ENCODE results near the gene GLB1L3. TPM values are rescaled to one million over a fixed set of nuclear protein-coding genes. Genes with fewer than 3 reads are reported as not detected.

GLB1L3 gene
- total and polyA plus RNA-seq, 2 of the 4 experiments (the other 2 are of a cell fraction) = not detected

GRCh38 chr11:134349109-134349801 is 73.1 kb downstream of the GLB1L3 start:
- TF ChIP-seq POLR2A (IDR thresholded peaks at IDR 0.05; ENCODE audit: low read depth, low read length) = no peak
- TF ChIP-seq MAFK (IDR thresholded peaks at IDR 0.05; ENCODE audit: low read depth, low read length) = no peak
- TF ChIP-seq MXI1 (IDR thresholded peaks at IDR 0.05; ENCODE audit: borderline replicate concordance, low read depth, low read length) = no peak
- TF ChIP-seq, protein P1, sequence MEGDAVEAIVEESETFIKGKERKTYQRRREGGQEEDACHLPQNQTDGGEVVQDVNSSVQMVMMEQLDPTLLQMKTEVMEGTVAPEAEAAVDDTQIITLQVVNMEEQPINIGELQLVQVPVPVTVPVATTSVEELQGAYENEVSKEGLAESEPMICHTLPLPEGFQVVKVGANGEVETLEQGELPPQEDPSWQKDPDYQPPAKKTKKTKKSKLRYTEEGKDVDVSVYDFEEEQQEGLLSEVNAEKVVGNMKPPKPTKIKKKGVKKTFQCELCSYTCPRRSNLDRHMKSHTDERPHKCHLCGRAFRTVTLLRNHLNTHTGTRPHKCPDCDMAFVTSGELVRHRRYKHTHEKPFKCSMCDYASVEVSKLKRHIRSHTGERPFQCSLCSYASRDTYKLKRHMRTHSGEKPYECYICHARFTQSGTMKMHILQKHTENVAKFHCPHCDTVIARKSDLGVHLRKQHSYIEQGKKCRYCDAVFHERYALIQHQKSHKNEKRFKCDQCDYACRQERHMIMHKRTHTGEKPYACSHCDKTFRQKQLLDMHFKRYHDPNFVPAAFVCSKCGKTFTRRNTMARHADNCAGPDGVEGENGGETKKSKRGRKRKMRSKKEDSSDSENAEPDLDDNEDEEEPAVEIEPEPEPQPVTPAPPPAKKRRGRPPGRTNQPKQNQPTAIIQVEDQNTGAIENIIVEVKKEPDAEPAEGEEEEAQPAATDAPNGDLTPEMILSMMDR (conservative IDR thresholded peaks at IDR 0.05; ENCODE audit: low read depth, low read length) = no peak
- TF ChIP-seq CHD1 (IDR thresholded peaks at IDR 0.05; ENCODE audit: low read depth, low read length) = no peak
- no peak for TF ChIP-seq FOS (IDR thresholded peaks at IDR 0.05; ENCODE audit: low read depth, low read length)

More at GRCh38 chr11:134349109-134349801, 73.1 kb downstream of the GLB1L3 start:
- Histone ChIP-seq H4K5ac (ENCODE audit: low read depth, low read length) (no peak overlapping the region), H2BK120ac (ENCODE audit: low read depth, low read length) (no peak overlapping the region), H3K9me3 (ENCODE audit: control insufficient read depth, insufficient read depth, low read length) (peaks cover 8% of the 10 kb centered on the region; the same call in 1 of the 2 replicates), H2BK15ac (ENCODE audit: low read depth, low read length) (no peak overlapping the region), H4K91ac (ENCODE audit: insufficient read depth, low read depth, low read length) (no peak overlapping the region), H2BK5ac (ENCODE audit: low read depth, low read length, poor library complexity, severe bottlenecking) (no peak overlapping the region), H3K56ac (ENCODE audit: extremely low read depth, insufficient read depth, low read length) (no peak overlapping the region), H3K27me3 (ENCODE audit: control insufficient read depth, insufficient read depth, low read length) (no peaks in the 10 kb centered on the region), H3K4me2 (ENCODE audit: low read depth, low read length) (no peak overlapping the region), H3K79me1 (ENCODE audit: low read depth in 1 of 2, low read length in 2 of 2) (no peaks in the 10 kb centered on the region), H4K20me1 (ENCODE audit: insufficient read depth, low read length) (no peaks in the 10 kb centered on the region), H3K9me1 (ENCODE audit: insufficient read depth, low read length) (no peaks in the 10 kb centered on the region), H3K4me1 (ENCODE audit: control insufficient read depth, insufficient read depth, low read length) (no peaks in the 10 kb centered on the region), H4K8ac (ENCODE audit: low read depth in 2 of 2, low read length in 2 of 2) (no peak overlapping the region), H2BK20ac (ENCODE audit: low read depth, low read length) (no peak overlapping the region), H3K14ac (replicated peaks; ENCODE audit: low read depth, low read length) (no peak overlapping the region), H3K9ac (ENCODE audit: low read depth, low read length) (no peak overlapping the region), H3K27ac (ENCODE audit: insufficient read depth, low read length) (no peak overlapping the region), H2AK5ac (ENCODE audit: low read depth, low read length) (no peak overlapping the region), H3K36me3 (ENCODE audit: control insufficient read depth, insufficient read depth, low read length) (no peaks in the 10 kb centered on the region), H3K4me3 (ENCODE audit: insufficient read depth, low read depth, low read length) (no peak overlapping the region), H2AFZ (replicated peaks; ENCODE audit: low read length, poor library complexity) (no peak overlapping the region), H2AK9ac (replicated peaks; ENCODE audit: low read depth, low read length, poor library complexity) (no peak overlapping the region), H3K18ac (ENCODE audit: low read depth, low read length) (no peak overlapping the region), H3K23ac (ENCODE audit: low read depth, low read length) (no peak overlapping the region), H3K4ac (ENCODE audit: low read depth, low read length) (no peak overlapping the region)
- ATAC-seq (ENCODE audit: low read depth) = no peak
- dilution Hi-C loops (cut with HindIII; ENCODE audit: low sequenced_read_pairs, unreplicated experiment) = no loop called here
- BruUV-seq (replicated peaks) = no TSS peak
- WGBS, 2 experiments (ENCODE audit: extremely low coverage in 2 of 2, insufficient read length in 1 of 2) = no CpG with 5 or more reads among the region's 6 CpGs
- no peak for DNase-seq
- CTCF ChIA-PET = no interaction called here
- intact Hi-C loops (cut with micrococcal nuclease) = no loop called here
- POLR2A ChIA-PET (ENCODE audit: unreplicated experiment) = no interaction called here
- in situ Hi-C loops (cut with MboI; ENCODE audit: low sequenced_read_pairs) = no loop called here

Measured in IMR-90 (cell line).